Peyer's patch (tissue), 4 donors: ENCODE data around the gene DCLK1.

Experiments used
- CTCF ChIP-seq, 6 experiments: fragments of 450-650 bp in 4 of 6; fragments of 200-600 bp in 2 of 6; sonication (generic) in 1 of 6; IDR thresholded peaks; one replicate each; pipeline ENCODE4 v1.5.1; 2017 to 2019; ENCODE audit warnings: antibody characterized with exemption in 6 of 6, mild to moderate bottlenecking in 3 of 6, moderate library complexity in 1 of 6
- POLR2A ChIP-seq, 2 donors: fragments of 450-650 bp; IDR thresholded peaks; one replicate each; pipeline ENCODE4 v1.5.1; 2017; ENCODE audit warnings: antibody characterized with exemption in 2 of 2, mild to moderate bottlenecking in 2 of 2, moderate library complexity in 2 of 2

- TF ChIP-seq POLR2A (IDR thresholded peaks at IDR 0.05), result no peak
- no peak for TF ChIP-seq CTCF (IDR thresholded peaks at IDR 0.05)
These were observed 204.2 kb downstream of the DCLK1 start for GRCh38 chr13:35926859-35927530.
